HepG2 (cell line): ENCODE data around the gene BBS12. TPM values are rescaled to one million over a fixed set of nuclear protein-coding genes. Genes with fewer than 3 reads are reported as not detected.
A peak's percentile ranks its signal among the peaks of the same experiment; 100 is the strongest.

ENCODE experiments used
- ATRX ChIP-seq: sonication (generic); formaldehyde crosslinking; IDR thresholded peaks from 2 replicates; pipeline ENCODE4 v1.4.0; 2020; ENCODE audit warnings: missing genetic modification reagents, borderline replicate concordance
- CBX1 ChIP-seq: IDR thresholded peaks from one replicate; pipeline ENCODE4 v1.6.1; 2016; ENCODE audit warnings: antibody characterized with exemption, low read depth
- CCAR2 ChIP-seq: fragments of 200-400 bp; formaldehyde crosslinking; optimal IDR thresholded peaks from 2 replicates; pipeline ENCODE3; 2018; ENCODE audit warnings: low read depth, mild to moderate bottlenecking, low read length, moderate library complexity
- FOSL1 ChIP-seq: sonication (generic); formaldehyde crosslinking; IDR thresholded peaks from 2 replicates; pipeline ENCODE4 v1.9.0; 2021; ENCODE audit warnings: missing genetic modification reagents, borderline replicate concordance
- FOXK2 ChIP-seq: fragments of 450-650 bp; IDR thresholded peaks from 2 replicates; pipeline ENCODE4 v1.6.1; 2016
- IRF1 ChIP-seq: sonication (generic); formaldehyde crosslinking; IDR thresholded peaks from 2 replicates; pipeline ENCODE4 v1.4.0; 2020; ENCODE audit warnings: low read depth, mild to moderate bottlenecking, missing genetic modification reagents
- IRF2 ChIP-seq: IDR thresholded peaks from 2 replicates; pipeline ENCODE4 v1.6.1; 2018; ENCODE audit warnings: missing genetic modification reagents, missing compliant biosample characterization
- MTA1 ChIP-seq: sonication (generic); formaldehyde crosslinking; IDR thresholded peaks from 2 replicates; pipeline ENCODE4 v1.4.0; 2020; ENCODE audit warnings: missing genetic modification reagents, mild to moderate bottlenecking, borderline replicate concordance
- POLR2AphosphoS2 ChIP-seq: IDR thresholded peaks from 2 replicates; pipeline ENCODE4 v1.6.1; 2011; ENCODE audit warnings: low read depth, low read length, improper control_type of control experiment
- PRDM15 ChIP-seq: sonication (generic); formaldehyde crosslinking; IDR thresholded peaks from 2 replicates; pipeline ENCODE4 v1.4.0; 2020; ENCODE audit warnings: missing genetic modification reagents
- SALL2 ChIP-seq: sonication (generic); formaldehyde crosslinking; IDR thresholded peaks from 2 replicates; pipeline ENCODE4 v1.8.1; 2023; ENCODE audit warnings: mild to moderate bottlenecking, missing genetic modification reagents, inconsistent platforms
- TOE1 ChIP-seq: sonication (generic); formaldehyde crosslinking; IDR thresholded peaks from 2 replicates; pipeline ENCODE4 v1.4.0; 2020; ENCODE audit warnings: mild to moderate bottlenecking, missing genetic modification reagents
- ZBTB49 ChIP-seq: sonication (generic); formaldehyde crosslinking; IDR thresholded peaks from 2 replicates; pipeline ENCODE4 v1.4.0; 2020; ENCODE audit warnings: missing genetic modification reagents, borderline replicate concordance
- ZFP36L2 ChIP-seq: sonication (generic); formaldehyde crosslinking; IDR thresholded peaks from 2 replicates; pipeline ENCODE4 v1.4.0; 2020; ENCODE audit warnings: missing genetic modification reagents
- ZNF124 ChIP-seq: sonication (generic); formaldehyde crosslinking; IDR thresholded peaks from 2 replicates; pipeline ENCODE4 v1.4.0; 2020; ENCODE audit warnings: missing genetic modification reagents
- ZNF143 ChIP-seq: sonication (generic); formaldehyde crosslinking; IDR thresholded peaks from 2 replicates; pipeline ENCODE4 v1.4.0; 2020; ENCODE audit warnings: missing genetic modification reagents
- ZNF234 ChIP-seq: sonication (generic); formaldehyde crosslinking; conservative IDR thresholded peaks from 2 replicates; pipeline ENCODE4 v1.5.1; 2020; ENCODE audit warnings: mild to moderate bottlenecking, missing genetic modification reagents
- ZNF441 ChIP-seq: sonication (generic); formaldehyde crosslinking; IDR thresholded peaks from 2 replicates; pipeline ENCODE4 v1.7.0; 2021; ENCODE audit warnings: missing genetic modification reagents, borderline replicate concordance
- ZNF530 ChIP-seq: sonication (generic); formaldehyde crosslinking; IDR thresholded peaks from 2 replicates; pipeline ENCODE4 v1.5.0; 2020; ENCODE audit warnings: low read depth, mild to moderate bottlenecking, missing genetic modification reagents
- polyA plus RNA-seq, 8 experiments: library from polyadenylated mRNA; depleted of rRNA in 3 of 8; stranded (reverse) in 7 of 8; unstranded in 1 of 8; fragments of >200 nt; fragmentation: Illumina TruSeq in 4 of 8; extraction: Trizol in 4 of 8; gene quantifications; 2 replicates each; pipeline versions ENCODE4 v1.2.1 to v1.2.3, GENCODE V29; 2011 to 2016; ENCODE audit warnings: low read depth in 4 of 8, missing spikeins in 1 of 8, mixed read lengths in 1 of 8; ENCODE audit not compliant: insufficient read depth in 1 of 8
- total RNA-seq, 5 experiments: library from RNA; depleted of rRNA; stranded (reverse); fragments of >200 nt; fragmentation: Illumina TruSeq; extraction: Trizol; gene quantifications; 2 replicates each; pipeline ENCODE4 v1.2.3, GENCODE V29; 2016; ENCODE audit warnings: low read depth in 1 of 5
- TF ChIP-seq, protein P1 (sequence below): sonication (generic); formaldehyde crosslinking; IDR thresholded peaks from 2 replicates; pipeline ENCODE4 v1.8.0; 2022; ENCODE audit warnings: missing genetic modification reagents, mild to moderate bottlenecking, borderline replicate concordance
- TF ChIP-seq, protein P2 (sequence below): sonication (generic); formaldehyde crosslinking; conservative IDR thresholded peaks from 2 replicates; pipeline ENCODE4 v1.8.0; 2022; ENCODE audit warnings: missing genetic modification reagents

The BBS12 gene
- total and polyA plus RNA-seq, 2 of the 13 experiments (the other 11 are each of a cell fraction or from before 2014, with no cell fraction given), result 0.32 to 1.7 TPM

DNA sequence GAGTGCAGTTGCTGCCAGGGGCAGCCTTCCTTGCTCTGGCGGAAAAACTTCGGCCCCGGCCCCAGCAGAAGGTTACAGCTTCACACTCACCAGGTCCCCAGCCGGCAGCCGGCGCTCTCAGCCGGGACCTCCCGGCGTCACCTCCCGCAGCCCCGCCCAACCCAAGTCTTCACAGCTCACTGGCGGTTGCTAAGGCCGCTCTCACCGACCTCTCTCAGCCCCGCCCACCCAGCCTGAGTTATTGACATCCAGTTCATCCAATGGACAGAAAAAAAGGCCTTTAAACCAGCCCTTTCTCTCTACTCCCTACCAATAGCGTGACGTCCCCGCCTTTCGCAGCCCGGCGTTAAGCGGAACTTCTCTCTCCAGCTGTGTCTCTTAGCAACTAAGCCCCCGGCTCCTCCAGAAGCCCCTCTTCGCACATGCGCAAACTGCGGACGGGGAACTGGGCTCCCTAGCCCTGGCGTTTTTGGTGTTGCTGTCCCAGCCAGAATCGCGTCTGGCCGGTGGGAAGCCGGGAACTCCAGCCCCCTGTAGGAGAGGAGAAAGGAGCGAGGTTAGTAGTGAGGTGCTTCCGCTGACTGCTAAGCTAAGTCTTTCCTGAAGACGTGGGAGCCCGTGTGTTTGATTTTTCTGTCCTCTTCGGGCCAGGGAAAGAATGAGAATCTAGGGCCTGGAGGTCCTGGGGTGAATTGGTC lies at the start of gene BBS12 (continued):
- TF ChIP-seq ZNF124 (CRISPR knock-in tag) (no peak), ZNF530 (CRISPR knock-in tag) (no peak), TOE1 (CRISPR knock-in tag) (no peak), ZNF441 (CRISPR knock-in tag) (no peak), PRDM15 (no peak), FOSL1 (CRISPR knock-in tag) (no peak), SALL2 (no peak), ZFP36L2 (CRISPR knock-in tag) (no peak), IRF1 (no peak), IRF2 (CRISPR knock-in tag) (peak; percentile 39; the same call in 1 of the 2 replicates), FOXK2 (0 out of 2 replicates have a peak, but pooled peaks have one; percentile 6), ZNF143 (CRISPR knock-in tag) (no peak), CCAR2 (no peak), POLR2AphosphoS2 (no peak), MTA1 (peak; percentile 42; the same call in 1 of the 2 replicates), ATRX (CRISPR knock-in tag) (no peak), ZBTB49 (no peak), ZNF234 (CRISPR knock-in tag) (no peak), CBX1 (no peak)
- TF ChIP-seq, protein P1, sequence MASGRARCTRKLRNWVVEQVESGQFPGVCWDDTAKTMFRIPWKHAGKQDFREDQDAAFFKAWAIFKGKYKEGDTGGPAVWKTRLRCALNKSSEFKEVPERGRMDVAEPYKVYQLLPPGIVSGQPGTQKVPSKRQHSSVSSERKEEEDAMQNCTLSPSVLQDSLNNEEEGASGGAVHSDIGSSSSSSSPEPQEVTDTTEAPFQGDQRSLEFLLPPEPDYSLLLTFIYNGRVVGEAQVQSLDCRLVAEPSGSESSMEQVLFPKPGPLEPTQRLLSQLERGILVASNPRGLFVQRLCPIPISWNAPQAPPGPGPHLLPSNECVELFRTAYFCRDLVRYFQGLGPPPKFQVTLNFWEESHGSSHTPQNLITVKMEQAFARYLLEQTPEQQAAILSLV (CRISPR knock-in tag), result no peak
- TF ChIP-seq, protein P2, sequence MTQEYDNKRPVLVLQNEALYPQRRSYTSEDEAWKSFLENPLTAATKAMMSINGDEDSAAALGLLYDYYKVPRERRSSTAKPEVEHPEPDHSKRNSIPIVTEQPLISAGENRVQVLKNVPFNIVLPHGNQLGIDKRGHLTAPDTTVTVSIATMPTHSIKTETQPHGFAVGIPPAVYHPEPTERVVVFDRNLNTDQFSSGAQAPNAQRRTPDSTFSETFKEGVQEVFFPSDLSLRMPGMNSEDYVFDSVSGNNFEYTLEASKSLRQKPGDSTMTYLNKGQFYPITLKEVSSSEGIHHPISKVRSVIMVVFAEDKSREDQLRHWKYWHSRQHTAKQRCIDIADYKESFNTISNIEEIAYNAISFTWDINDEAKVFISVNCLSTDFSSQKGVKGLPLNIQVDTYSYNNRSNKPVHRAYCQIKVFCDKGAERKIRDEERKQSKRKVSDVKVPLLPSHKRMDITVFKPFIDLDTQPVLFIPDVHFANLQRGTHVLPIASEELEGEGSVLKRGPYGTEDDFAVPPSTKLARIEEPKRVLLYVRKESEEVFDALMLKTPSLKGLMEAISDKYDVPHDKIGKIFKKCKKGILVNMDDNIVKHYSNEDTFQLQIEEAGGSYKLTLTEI (CRISPR knock-in tag), result no peak
